ENCODE results near the gene AIMP1.

Gene AIMP1

GRCh38 chr4:106315968-106316772 lies at the start of gene AIMP1, which contains the start of gene TBCK:
Gene AIMP1, plus strand, starts transcription at chr4:106316550. Its CDS starts 8,460 bp downstream, at chr4:106325010.
Gene TBCK, minus strand, starts transcription at chr4:106316209. Its CDS starts 7,249 bp downstream, at chr4:106308960.
- no peak for TF ChIP-seq CTCF (IDR thresholded peaks at IDR 0.05)
- peaks cover 0 to 69% (median 28%) of the 10 kb centered on the region in 4 donors for H3K4me1 ChIP-seq
- no peaks in the 10 kb centered on the region for H3K27me3 ChIP-seq
- DNase-seq: peak; percentile 91 to 94
- intact Hi-C loops (cut with DNase I; ENCODE audit: low total_unique reads): no loop called here
- peak within 1 kb of the TSS; percentile 76 to 85 for H3K4me3 ChIP-seq
- no peaks in the 10 kb centered on the region for H3K9me3 ChIP-seq
- peaks cover 0 to 7% (median 6%) of the 10 kb centered on the region in 3 donors for H3K36me3 ChIP-seq
- H3K27ac ChIP-seq: peak within 1 kb of the TSS; percentile 91 to 96

GRCh38 chr4:106268786-106269185 lies 47.6 kb upstream of the AIMP1 start:
- Histone ChIP-seq H3K4me3 (no peak overlapping the region), H3K27me3 (no peaks in the 10 kb centered on the region), H3K9me3 (no peaks in the 10 kb centered on the region), H3K4me1 (peaks cover 0 to 39% (median 4%) of the 10 kb centered on the region in 4 donors), H3K36me3 (no peaks in the 10 kb centered on the region), H3K27ac (no peak overlapping the region)
- DNase-seq: no peak
- no peak for TF ChIP-seq CTCF (IDR thresholded peaks at IDR 0.05)
- intact Hi-C loops (cut with DNase I; ENCODE audit: low total_unique reads): loop anchor here (10.0 kb wide), 1 partner anchor 236 kb away; no protein-coding TSS in a partner anchor

- no peak overlapping the region for H3K27ac ChIP-seq
Observed at GRCh38 chr4:106269711-106270110, 46.6 kb upstream of the AIMP1 start.

GRCh38 chr4:106270736-106271135 lies 45.6 kb upstream of the AIMP1 start:
- DNase-seq: no peak
- H3K9me3 ChIP-seq: no peaks in the 10 kb centered on the region
- no peaks in the 10 kb centered on the region for H3K27me3 ChIP-seq
- H3K27ac ChIP-seq: no peak overlapping the region
- H3K36me3 ChIP-seq: no peaks in the 10 kb centered on the region
- no peak overlapping the region for H3K4me3 ChIP-seq
- H3K4me1 ChIP-seq: peaks cover 0 to 43% (median 4%) of the 10 kb centered on the region in 4 donors
- TF ChIP-seq CTCF (IDR thresholded peaks at IDR 0.05): no peak
- intact Hi-C loops (cut with DNase I; ENCODE audit: low total_unique reads): no loop called here

More at GRCh38 chr4:106269711-106270110, 46.6 kb upstream of the AIMP1 start:
- H3K4me1 ChIP-seq: peaks cover 0 to 43% (median 4%) of the 10 kb centered on the region in 4 donors
- no peak for TF ChIP-seq CTCF (IDR thresholded peaks at IDR 0.05)
- DNase-seq: no peak
- no peak overlapping the region for H3K4me3 ChIP-seq
- intact Hi-C loops (cut with DNase I; ENCODE audit: low total_unique reads): loop anchor here (10.0 kb wide), 1 partner anchor 235 kb away; no protein-coding TSS in a partner anchor
- no peaks in the 10 kb centered on the region for H3K27me3 ChIP-seq
- H3K9me3 ChIP-seq: no peaks in the 10 kb centered on the region
- H3K36me3 ChIP-seq: no peaks in the 10 kb centered on the region

- H3K36me3 ChIP-seq: no peaks in the 10 kb centered on the region
- H3K27me3 ChIP-seq: no peaks in the 10 kb centered on the region
- intact Hi-C loops (cut with DNase I; ENCODE audit: low total_unique reads): no loop called here
- DNase-seq: no peak
- peaks cover 0 to 42% (median 4%) of the 10 kb centered on the region in 4 donors for H3K4me1 ChIP-seq
- H3K9me3 ChIP-seq: no peaks in the 10 kb centered on the region
- H3K27ac ChIP-seq: no peak overlapping the region
- TF ChIP-seq CTCF (IDR thresholded peaks at IDR 0.05): no peak
- no peak overlapping the region for H3K4me3 ChIP-seq
Observed at GRCh38 chr4:106273831-106274230, 42.5 kb upstream of the AIMP1 start.

All from tibial artery (tissue), 4 donors.